ENCODE measurements around the gene USH1G.

Gene USH1G

DNA sequence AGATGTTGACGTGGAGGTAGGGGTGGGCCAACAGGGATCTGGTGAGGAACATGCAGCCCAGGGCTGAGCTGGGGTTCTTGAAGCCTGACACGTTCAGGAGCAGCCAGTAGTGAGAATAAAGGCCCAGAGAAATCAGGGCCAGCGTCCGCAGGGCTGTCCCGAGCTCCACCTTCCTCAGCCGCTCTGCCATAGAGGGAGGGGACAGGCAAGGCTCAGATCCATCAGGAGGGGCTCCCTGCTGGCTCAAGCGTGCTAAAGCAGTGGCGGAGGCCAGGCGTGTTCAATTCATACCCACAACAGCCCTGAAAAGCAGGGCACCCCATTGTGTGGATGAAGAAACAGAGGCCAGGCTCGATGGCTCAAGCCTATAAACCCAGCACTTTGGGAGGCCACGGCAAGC lies 42.0 kb downstream of the USH1G start:
- TF ChIP-seq, protein P1, sequence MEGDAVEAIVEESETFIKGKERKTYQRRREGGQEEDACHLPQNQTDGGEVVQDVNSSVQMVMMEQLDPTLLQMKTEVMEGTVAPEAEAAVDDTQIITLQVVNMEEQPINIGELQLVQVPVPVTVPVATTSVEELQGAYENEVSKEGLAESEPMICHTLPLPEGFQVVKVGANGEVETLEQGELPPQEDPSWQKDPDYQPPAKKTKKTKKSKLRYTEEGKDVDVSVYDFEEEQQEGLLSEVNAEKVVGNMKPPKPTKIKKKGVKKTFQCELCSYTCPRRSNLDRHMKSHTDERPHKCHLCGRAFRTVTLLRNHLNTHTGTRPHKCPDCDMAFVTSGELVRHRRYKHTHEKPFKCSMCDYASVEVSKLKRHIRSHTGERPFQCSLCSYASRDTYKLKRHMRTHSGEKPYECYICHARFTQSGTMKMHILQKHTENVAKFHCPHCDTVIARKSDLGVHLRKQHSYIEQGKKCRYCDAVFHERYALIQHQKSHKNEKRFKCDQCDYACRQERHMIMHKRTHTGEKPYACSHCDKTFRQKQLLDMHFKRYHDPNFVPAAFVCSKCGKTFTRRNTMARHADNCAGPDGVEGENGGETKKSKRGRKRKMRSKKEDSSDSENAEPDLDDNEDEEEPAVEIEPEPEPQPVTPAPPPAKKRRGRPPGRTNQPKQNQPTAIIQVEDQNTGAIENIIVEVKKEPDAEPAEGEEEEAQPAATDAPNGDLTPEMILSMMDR (conservative IDR thresholded peaks at IDR 0.05) = no peak
- H3K27ac ChIP-seq = no peak overlapping the region

DNA sequence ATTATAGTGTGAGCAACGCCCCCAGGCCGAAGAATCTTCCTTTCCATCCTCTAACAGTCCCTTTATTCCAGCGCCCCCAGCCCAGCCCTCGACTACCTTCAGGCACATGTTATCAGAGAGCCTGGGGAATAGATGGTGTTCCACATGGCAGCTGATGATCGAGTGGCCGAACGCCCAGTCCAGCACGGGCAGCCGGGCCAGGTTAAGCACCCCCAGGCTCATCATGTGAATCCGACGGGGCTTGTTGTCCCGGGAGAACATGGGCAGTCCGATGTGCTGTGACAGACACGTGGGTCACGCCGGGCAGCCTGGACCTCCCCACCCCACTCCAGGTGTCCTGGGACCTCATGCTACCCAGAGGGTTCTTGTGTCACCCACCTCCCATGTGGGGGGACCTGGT lies 43.7 kb downstream of the USH1G start:
- TF ChIP-seq, protein P1 (conservative IDR thresholded peaks at IDR 0.05) = no peak
- no peak overlapping the region for H3K27ac ChIP-seq

DNA sequence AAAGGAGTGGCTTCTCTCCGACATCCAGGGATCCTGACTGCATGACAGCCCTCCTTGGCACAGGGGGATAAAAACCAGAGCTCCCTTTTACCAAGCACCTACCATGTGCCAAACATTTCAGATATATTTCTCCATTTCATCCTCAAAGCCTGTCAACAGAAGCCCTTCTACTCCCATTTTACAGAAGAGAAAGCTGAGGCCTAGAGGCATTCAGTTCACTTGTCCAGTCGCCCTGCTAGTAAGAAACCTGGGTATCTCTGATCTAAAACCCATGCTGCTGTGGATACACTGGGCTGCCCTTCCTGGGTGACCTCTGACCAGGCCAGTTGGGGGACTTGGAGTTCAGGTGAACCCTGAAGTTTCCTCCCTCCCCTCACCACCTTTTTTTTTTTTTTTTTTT lies 44.4 kb downstream of the USH1G start:
- TF ChIP-seq, protein P1 (conservative IDR thresholded peaks at IDR 0.05) = no peak
- H3K27ac ChIP-seq = no peak overlapping the region

DNA sequence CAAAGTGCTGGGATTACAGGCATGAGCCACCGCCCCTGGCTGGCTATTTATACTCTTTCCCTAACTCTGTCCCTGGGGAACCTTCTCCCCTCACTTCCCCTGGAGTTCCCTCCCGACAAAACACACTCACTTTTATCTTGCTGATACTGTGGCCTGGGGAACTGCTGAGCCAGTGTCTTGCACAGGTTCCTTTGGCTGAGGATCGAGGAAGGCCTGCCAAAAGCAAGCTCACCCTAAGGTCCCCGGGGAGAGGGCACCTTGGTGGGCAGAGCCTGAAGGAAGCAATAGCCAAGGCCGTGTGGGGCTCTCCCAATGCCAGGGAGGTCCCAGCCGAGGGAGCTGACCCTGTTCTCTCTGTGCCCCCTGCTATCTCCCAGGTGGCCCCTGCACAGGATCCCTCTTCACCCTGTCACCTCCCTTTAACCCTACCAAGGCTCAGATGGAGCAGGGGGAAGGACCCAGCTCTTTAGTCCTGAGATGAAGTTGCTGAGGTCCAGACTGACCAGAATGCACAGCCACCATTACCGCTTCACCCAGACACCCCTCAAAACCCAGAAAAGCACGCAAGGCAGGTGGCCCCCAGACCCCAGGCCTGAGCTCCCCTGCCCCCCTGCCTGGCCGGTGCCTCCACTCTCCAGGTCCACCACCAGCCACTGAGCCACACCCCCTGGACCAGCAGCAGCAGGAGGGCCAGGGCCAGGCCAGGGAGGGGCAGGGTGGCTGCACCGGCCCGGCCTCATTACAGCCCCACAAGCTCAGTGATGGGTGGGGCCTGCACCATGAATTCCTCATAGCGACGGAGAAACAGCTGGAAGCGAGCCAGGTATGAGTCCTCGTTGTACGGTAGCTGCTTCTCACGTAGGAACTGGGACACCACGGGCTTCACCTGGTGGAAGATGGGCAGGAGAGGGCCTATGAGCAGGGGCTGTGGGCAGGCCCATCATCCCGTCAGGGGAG lies 45.2 kb downstream of the USH1G start:
- TF ChIP-seq, protein P1 (conservative IDR thresholded peaks at IDR 0.05) = no peak
- H3K27ac ChIP-seq = no peak overlapping the region

DNA sequence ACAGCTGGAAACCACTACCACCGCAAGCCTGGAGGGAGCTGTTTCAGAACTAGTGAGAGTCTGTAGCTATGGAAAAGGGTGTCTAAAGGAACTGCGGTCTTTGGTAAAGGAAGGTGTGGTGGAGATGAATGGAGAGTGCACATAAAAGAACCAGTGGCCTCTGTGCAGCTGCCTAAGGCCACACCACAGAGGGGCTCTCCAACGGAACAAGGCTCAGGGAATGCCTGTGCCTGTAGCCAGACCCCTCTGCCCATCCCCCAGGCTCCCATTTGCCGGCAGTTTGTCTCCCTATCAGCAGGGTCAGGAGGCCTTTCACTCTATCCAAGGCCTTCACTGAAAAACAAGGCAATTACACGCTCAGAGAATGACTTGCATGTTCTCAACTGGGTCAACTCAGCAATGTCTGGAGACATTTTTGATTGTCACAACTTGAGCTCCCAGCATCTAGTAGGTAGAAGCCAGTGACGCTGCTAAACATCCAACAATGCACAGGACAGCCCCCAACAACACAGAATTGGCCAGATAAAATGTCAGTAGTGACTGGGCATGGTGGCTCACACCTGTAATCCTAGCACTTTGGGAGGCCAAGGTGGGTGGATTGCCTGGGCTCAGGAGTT lies 47.0 kb downstream of the USH1G start:
- no peak overlapping the region for H3K27ac ChIP-seq
- TF ChIP-seq, protein P1 (conservative IDR thresholded peaks at IDR 0.05) = no peak

DNA sequence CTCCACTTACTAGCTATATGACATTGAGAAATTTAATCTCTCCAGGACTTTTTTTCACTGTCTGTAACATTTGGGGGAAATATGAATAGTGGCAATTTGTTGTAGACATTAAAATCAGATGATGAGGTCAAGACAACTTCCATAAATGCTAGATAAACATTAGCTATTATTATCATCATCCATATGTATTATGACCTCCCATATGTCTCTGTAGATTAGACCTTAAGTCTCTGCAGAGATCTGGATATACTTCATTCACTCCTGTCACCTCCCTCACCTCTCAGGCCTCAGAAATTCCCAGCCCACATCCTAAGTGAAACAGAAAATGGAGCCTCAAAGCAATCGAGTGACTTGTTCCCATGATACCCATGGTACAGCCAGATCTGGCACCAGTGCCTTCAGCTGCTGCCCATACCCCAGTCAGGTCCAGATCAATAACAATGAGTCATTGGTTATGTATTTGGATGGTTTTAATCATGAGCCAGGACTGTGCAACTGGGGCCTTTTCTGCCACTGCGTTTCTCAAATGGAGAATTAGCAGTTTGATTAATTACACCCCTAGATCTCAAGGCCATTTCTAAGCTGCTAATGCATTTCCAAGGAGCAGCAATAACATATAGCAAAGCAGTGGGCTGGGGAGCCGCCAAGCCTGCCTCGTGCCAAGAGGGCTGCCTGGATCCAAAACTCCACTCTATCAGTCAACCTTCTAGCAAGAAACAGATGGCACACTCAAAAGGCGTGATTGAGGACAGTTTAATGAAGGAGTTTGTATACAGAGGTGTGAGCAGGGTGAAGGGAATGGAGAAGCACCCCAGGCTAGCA lies 47.7 kb downstream of the USH1G start:
- H3K27ac ChIP-seq = no peak overlapping the region
- TF ChIP-seq, protein P1 (conservative IDR thresholded peaks at IDR 0.05) = no peak

DNA sequence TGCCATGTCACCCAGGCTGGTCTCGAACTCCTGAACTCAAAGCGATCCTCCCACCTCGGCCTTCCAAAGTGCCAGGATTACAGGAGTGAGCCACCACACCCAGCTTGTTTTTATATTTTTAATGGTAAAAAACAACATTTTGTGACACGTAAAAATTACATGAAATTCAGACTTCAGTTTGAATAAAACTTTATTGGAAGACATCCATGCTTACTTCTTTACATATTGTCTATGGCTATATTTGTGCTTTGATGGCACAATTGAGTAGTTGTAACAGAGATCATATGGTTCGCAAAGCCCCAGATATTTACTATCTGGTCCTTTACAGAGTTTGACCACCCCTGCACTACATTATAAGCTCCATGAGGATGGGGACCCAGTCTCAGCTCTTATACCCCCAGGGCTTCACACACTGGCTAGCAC lies 48.4 kb downstream of the USH1G start:
- no peak overlapping the region; the same call in 1 of the 2 replicates for H3K27ac ChIP-seq
- TF ChIP-seq, protein P1 (conservative IDR thresholded peaks at IDR 0.05) = no peak

Measured in VCaP (cell line).